Stimulated activated CD4-positive, alpha-beta T cell treated with anti-CD3 and anti-CD28 coated beads, Interleukin-4, amount 100 ng/mL, for 24 hours (primary cell): ENCODE results near the gene GLIPR2.
"Not testable (repeated sequence)": the region's sequence is repeated elsewhere in the genome, so short reads cannot be mapped to it uniquely, and the experiment has no call there.

ENCODE experiments used
- DNase-seq: peaks from one replicate; pipeline ENCODE4 v3.0.0-alpha.2; 2020

The GLIPR2 gene

GRCh38 chr9:36165826-36166167 is 29.3 kb downstream of the GLIPR2 start:
- no peak for DNase-seq

GRCh38 chr9:36166168-36166927 is 29.8 kb downstream of the GLIPR2 start:
- DNase-seq = peak; percentile 81

GRCh38 chr9:36169166-36169565 is 32.6 kb downstream of the GLIPR2 start, which contains the start of gene CCIN:
TSS of gene CCIN (plus strand) at chr9:36169388. CDS start at chr9:36169503, 115 bp downstream.
- DNase-seq = no peak

- no peak for DNase-seq
These were observed 33.2 kb downstream of the GLIPR2 start for GRCh38 chr9:36169708-36170107.

GRCh38 chr9:36170531-36170930 is 34.0 kb downstream of the GLIPR2 start:
- no peak for DNase-seq

- DNase-seq = no peak
These were observed 37.3 kb downstream of the GLIPR2 start for GRCh38 chr9:36173861-36174260.

- DNase-seq = no peak
These were observed 37.7 kb downstream of the GLIPR2 start for GRCh38 chr9:36174271-36174670.

- DNase-seq = no peak
These were observed 38.2 kb downstream of the GLIPR2 start for GRCh38 chr9:36174731-36175130.

- not testable (repeated sequence) for DNase-seq
These were observed 38.7 kb downstream of the GLIPR2 start for GRCh38 chr9:36175209-36175608.

GRCh38 chr9:36176496-36176895 is 40.0 kb downstream of the GLIPR2 start:
- not testable (repeated sequence) for DNase-seq

- DNase-seq = no peak
These were observed 41.0 kb downstream of the GLIPR2 start for GRCh38 chr9:36177571-36177970.

GRCh38 chr9:36180243-36180642 is 43.7 kb downstream of the GLIPR2 start:
- DNase-seq = not testable (repeated sequence)

GRCh38 chr9:36187414-36187813 is 50.9 kb downstream of the GLIPR2 start:
- no peak for DNase-seq

- DNase-seq = no peak
These were observed 51.7 kb downstream of the GLIPR2 start for GRCh38 chr9:36188212-36188611.

- DNase-seq = no peak
These were observed 53.4 kb downstream of the GLIPR2 start for GRCh38 chr9:36189976-36190375.

GRCh38 chr9:36190388-36191289 is 54.1 kb downstream of the GLIPR2 start, which contains the start of gene CLTA:
TSS of gene CLTA (plus strand) at chr9:36190921. CDS start at chr9:36191057, 136 bp downstream.
- DNase-seq = peak; percentile 96

- DNase-seq = peak; percentile 53
These were observed 54.7 kb downstream of the GLIPR2 start for GRCh38 chr9:36191290-36191645.

GRCh38 chr9:36191686-36192085 is 55.2 kb downstream of the GLIPR2 start:
- no peak for DNase-seq

GRCh38 chr9:36192196-36192595 is 55.7 kb downstream of the GLIPR2 start:
- DNase-seq = no peak

GRCh38 chr9:36193023-36193422 is 56.5 kb downstream of the GLIPR2 start:
- no peak for DNase-seq

GRCh38 chr9:36194326-36195000 is 57.9 kb downstream of the GLIPR2 start:
- no peak for DNase-seq

GRCh38 chr9:36204906-36205547 is 68.5 kb downstream of the GLIPR2 start:
- DNase-seq = no peak

- no peak for DNase-seq
These were observed 70.5 kb downstream of the GLIPR2 start for GRCh38 chr9:36207016-36207415.
